MM.1S (cell line): ENCODE results near the gene TCEANC2.

Experiments
- DNase-seq: peaks from one replicate; pipeline ENCODE4 v3.0.0-alpha.2; 2015
- H2AFZ ChIP-seq: fragments of 300-600 bp; sonication (generic); 2 replicates; pipeline ENCODE4 v1.6.0; 2016; ENCODE audit warnings: antibody characterized with exemption, low read length
- H3F3A ChIP-seq: fragments of 300-600 bp; sonication (generic); 2 replicates; pipeline ENCODE4 v1.6.1; 2016; ENCODE audit warnings: mild to moderate bottlenecking, antibody characterized with exemption, low read length, moderate library complexity, mixed read lengths; ENCODE audit not compliant: insufficient read depth
- H3K27ac ChIP-seq: fragments of 300-600 bp; sonication (generic); 2 replicates; pipeline ENCODE4 v1.5.1; 2016; ENCODE audit warnings: mild to moderate bottlenecking, low read length
- H3K27me3 ChIP-seq: fragments of 300-600 bp; sonication (generic); replicated peaks from 2 replicates; pipeline ENCODE4 v1.6.0; 2016; ENCODE audit warnings: low read length; ENCODE audit not compliant: insufficient read depth
- H3K36me3 ChIP-seq: fragments of 300-600 bp; sonication (generic); replicated peaks from 2 replicates; pipeline ENCODE4 v1.6.1; 2016; ENCODE audit warnings: mild to moderate bottlenecking, low read length, mixed read lengths; ENCODE audit not compliant: insufficient read depth
- H3K4me1 ChIP-seq: fragments of 300-600 bp; sonication (generic); 2 replicates; pipeline ENCODE4 v1.6.1; 2016; ENCODE audit warnings: low read length, mixed read lengths
- H3K4me2 ChIP-seq: fragments of 300-600 bp; sonication (generic); 2 replicates; pipeline ENCODE4 v1.6.0; 2016; ENCODE audit warnings: low read depth, low read length
- H3K4me3 ChIP-seq: fragments of 300-600 bp; sonication (generic); 2 replicates; pipeline ENCODE4 v1.5.1; 2016; ENCODE audit warnings: low read length, mixed read lengths
- H3K79me2 ChIP-seq: fragments of 300-600 bp; sonication (generic); 2 replicates; pipeline ENCODE4 v1.6.1; 2016; ENCODE audit warnings: mixed run types, low read length, mixed read lengths
- H3K9ac ChIP-seq: fragments of 300-600 bp; sonication (generic); 2 replicates; pipeline ENCODE4 v1.6.1; 2016; ENCODE audit warnings: low read length, mixed read lengths
- H3K9me2 ChIP-seq: fragments of 300-600 bp; sonication (generic); replicated peaks from 2 replicates; pipeline ENCODE4 v1.6.1; 2016; ENCODE audit warnings: mild to moderate bottlenecking, low read length, mixed read lengths; ENCODE audit not compliant: insufficient read depth
- H3K9me3 ChIP-seq: fragments of 300-600 bp; sonication (generic); replicated peaks from 2 replicates; pipeline ENCODE4 v1.6.1; 2016; ENCODE audit warnings: mild to moderate bottlenecking, low read length, mixed read lengths; ENCODE audit not compliant: insufficient read depth
- H4K20me1 ChIP-seq: fragments of 300-600 bp; sonication (generic); 2 replicates; pipeline ENCODE4 v1.6.1; 2016; ENCODE audit warnings: mild to moderate bottlenecking, low read length, moderate library complexity, mixed read lengths; ENCODE audit not compliant: insufficient read depth
- CTCF ChIP-seq: fragments of 300-600 bp; sonication (generic); IDR thresholded peaks from 2 replicates; pipeline ENCODE4 v1.5.1; 2016; ENCODE audit warnings: antibody characterized with exemption, low read length, mixed read lengths
- EZH2 ChIP-seq: fragments of 300-600 bp; sonication (generic); optimal IDR thresholded peaks from 2 replicates; pipeline ENCODE3; 2017; ENCODE audit warnings: low read depth, mild to moderate bottlenecking, antibody characterized with exemption, low read length, mixed read lengths
- EZH2phosphoT487 ChIP-seq: fragments of 300-600 bp; sonication (generic); IDR thresholded peaks from 2 replicates; pipeline ENCODE4 v1.6.1; 2018; ENCODE audit warnings: antibody characterized with exemption, low read length

TCEANC2 gene

GRCh38 chr1:54096227-54096876 is 42.9 kb downstream of the TCEANC2 start:
- H3K9me2 ChIP-seq = no peaks in the 10 kb centered on the region
- no peak overlapping the region for H3K4me3 ChIP-seq
- no peak for DNase-seq
- no peaks in the 10 kb centered on the region for H3K79me2 ChIP-seq
- no peak overlapping the region for H3K4me2 ChIP-seq
- H3K27ac ChIP-seq = no peak overlapping the region
- H3K36me3 ChIP-seq = no peaks in the 10 kb centered on the region
- H3K9me3 ChIP-seq = no peaks in the 10 kb centered on the region
- no peaks in the 10 kb centered on the region for H3F3A ChIP-seq
- H3K27me3 ChIP-seq = no peaks in the 10 kb centered on the region
- no peak overlapping the region for H3K9ac ChIP-seq
- no peaks in the 10 kb centered on the region for H4K20me1 ChIP-seq
- H2AFZ ChIP-seq = no peak overlapping the region
- H3K4me1 ChIP-seq = no peaks in the 10 kb centered on the region
- TF ChIP-seq EZH2phosphoT487 = no peak
- TF ChIP-seq CTCF = no peak
- no peak for TF ChIP-seq EZH2

- H3K9me2 ChIP-seq = no peaks in the 10 kb centered on the region
- no peaks in the 10 kb centered on the region for H3K79me2 ChIP-seq
- no peaks in the 10 kb centered on the region for H4K20me1 ChIP-seq
- no peaks in the 10 kb centered on the region for H3K27me3 ChIP-seq
- no peak overlapping the region for H3K27ac ChIP-seq
- H3F3A ChIP-seq = no peaks in the 10 kb centered on the region
- H3K9me3 ChIP-seq = no peaks in the 10 kb centered on the region
- no peaks in the 10 kb centered on the region for H3K4me1 ChIP-seq
- no peak overlapping the region for H2AFZ ChIP-seq
- TF ChIP-seq EZH2phosphoT487 (no peak), EZH2 (no peak), CTCF (no peak)
- no peak overlapping the region for H3K9ac ChIP-seq
- no peaks in the 10 kb centered on the region for H3K36me3 ChIP-seq
- H3K4me3 ChIP-seq = no peak overlapping the region
- H3K4me2 ChIP-seq = no peak overlapping the region
- no peak for DNase-seq
Measured at GRCh38 chr1:54096877-54097240, 43.5 kb downstream of the TCEANC2 start.

- Histone ChIP-seq H4K20me1 (no peaks in the 10 kb centered on the region), H3K9me2 (no peaks in the 10 kb centered on the region), H3K9ac (no peak overlapping the region), H3K4me3 (no peak overlapping the region), H3K4me1 (no peaks in the 10 kb centered on the region), H2AFZ (no peak overlapping the region), H3K4me2 (no peak overlapping the region), H3K27me3 (no peaks in the 10 kb centered on the region), H3F3A (no peaks in the 10 kb centered on the region), H3K36me3 (no peaks in the 10 kb centered on the region), H3K79me2 (no peaks in the 10 kb centered on the region), H3K9me3 (no peaks in the 10 kb centered on the region), H3K27ac (no peak overlapping the region)
- DNase-seq = no peak
- no peak for TF ChIP-seq CTCF
Measured at GRCh38 chr1:54099061-54099610, 45.7 kb downstream of the TCEANC2 start.
